ENCODE measurements around the gene PRPH2.
"Not testable (repeated sequence)": the region's sequence is repeated elsewhere in the genome, so short reads cannot be mapped to it uniquely, and the experiment has no call there.

Gene PRPH2

GRCh38 chr6:42735976-42736375, 13.6 kb upstream of the PRPH2 start:
- no peak for DNase-seq (ENCODE audit: insufficient read length)
- no peak for FAIRE-seq

GRCh38 chr6:42733867-42734481, 11.6 kb upstream of the PRPH2 start:
- FAIRE-seq; DNase-seq (ENCODE audit: insufficient read length): not testable (repeated sequence)

More at GRCh38 chr6:42735976-42736375, 13.6 kb upstream of the PRPH2 start:
- TF ChIP-seq POLR2A (IDR thresholded peaks at IDR 0.05; ENCODE audit: low read depth, low read length) (no peak), POLR2AphosphoS5 (IDR thresholded peaks at IDR 0.05; ENCODE audit: low read depth, low read length) (no peak), TAF1 (IDR thresholded peaks at IDR 0.05; ENCODE audit: borderline replicate concordance, low read depth, low read length) (no peak)

GRCh38 chr6:42729731-42730130, 7.3 kb upstream of the PRPH2 start:
- DNase-seq (ENCODE audit: insufficient read length) (no peak), FAIRE-seq (no peak)
- TF ChIP-seq POLR2AphosphoS5 (IDR thresholded peaks at IDR 0.05; ENCODE audit: low read depth, low read length) (no peak), TAF1 (IDR thresholded peaks at IDR 0.05; ENCODE audit: borderline replicate concordance, low read depth, low read length) (no peak), POLR2A (IDR thresholded peaks at IDR 0.05; ENCODE audit: low read depth, low read length) (no peak)

GRCh38 chr6:42727627-42728026, 5.2 kb upstream of the PRPH2 start:
- TF ChIP-seq POLR2A (IDR thresholded peaks at IDR 0.05; ENCODE audit: low read depth, low read length) (no peak), TAF1 (IDR thresholded peaks at IDR 0.05; ENCODE audit: borderline replicate concordance, low read depth, low read length) (no peak), POLR2AphosphoS5 (IDR thresholded peaks at IDR 0.05; ENCODE audit: low read depth, low read length) (no peak)
- DNase-seq (ENCODE audit: insufficient read length) (no peak), FAIRE-seq (no peak)

GRCh38 chr6:42727087-42727611, 4.8 kb upstream of the PRPH2 start:
- no peak for DNase-seq (ENCODE audit: insufficient read length)
- TF ChIP-seq TAF1 (IDR thresholded peaks at IDR 0.05; ENCODE audit: borderline replicate concordance, low read depth, low read length): no peak
- TF ChIP-seq POLR2A (IDR thresholded peaks at IDR 0.05; ENCODE audit: low read depth, low read length): no peak
- TF ChIP-seq POLR2AphosphoS5 (IDR thresholded peaks at IDR 0.05; ENCODE audit: low read depth, low read length): no peak
- FAIRE-seq: no peak

- DNase-seq (ENCODE audit: insufficient read length) (peak; percentile 67), FAIRE-seq (peak; percentile 79)
- TF ChIP-seq POLR2A (IDR thresholded peaks at IDR 0.05; ENCODE audit: low read depth, low read length): no peak
- no peak for TF ChIP-seq POLR2AphosphoS5 (IDR thresholded peaks at IDR 0.05; ENCODE audit: low read depth, low read length)
- no peak for TF ChIP-seq TAF1 (IDR thresholded peaks at IDR 0.05; ENCODE audit: borderline replicate concordance, low read depth, low read length)
These were observed 4.2 kb upstream of the PRPH2 start for GRCh38 chr6:42726485-42727086.

GRCh38 chr6:42726026-42726425, 3.6 kb upstream of the PRPH2 start:
- DNase-seq (ENCODE audit: insufficient read length): no peak
- TF ChIP-seq POLR2AphosphoS5 (IDR thresholded peaks at IDR 0.05; ENCODE audit: low read depth, low read length): no peak
- no peak for TF ChIP-seq POLR2A (IDR thresholded peaks at IDR 0.05; ENCODE audit: low read depth, low read length)
- TF ChIP-seq TAF1 (IDR thresholded peaks at IDR 0.05; ENCODE audit: borderline replicate concordance, low read depth, low read length): no peak
- no peak for FAIRE-seq

- DNase-seq (ENCODE audit: insufficient read length) (no peak), FAIRE-seq (no peak)
- TF ChIP-seq TAF1 (IDR thresholded peaks at IDR 0.05; ENCODE audit: borderline replicate concordance, low read depth, low read length) (no peak), POLR2A (IDR thresholded peaks at IDR 0.05; ENCODE audit: low read depth, low read length) (no peak), POLR2AphosphoS5 (IDR thresholded peaks at IDR 0.05; ENCODE audit: low read depth, low read length) (no peak)
These were observed 2.4 kb upstream of the PRPH2 start for GRCh38 chr6:42724825-42725224.

- no peak for TF ChIP-seq TAF1 (IDR thresholded peaks at IDR 0.05; ENCODE audit: borderline replicate concordance, low read depth, low read length)
- no peak for TF ChIP-seq POLR2AphosphoS5 (IDR thresholded peaks at IDR 0.05; ENCODE audit: low read depth, low read length)
- TF ChIP-seq POLR2A (IDR thresholded peaks at IDR 0.05; ENCODE audit: low read depth, low read length): no peak
- DNase-seq (ENCODE audit: insufficient read length) (no peak), FAIRE-seq (no peak)
These were observed 1.7 kb downstream of the PRPH2 start for GRCh38 chr6:42720739-42721138.

- no peak for DNase-seq (ENCODE audit: insufficient read length)
- no peak for FAIRE-seq
These were observed 6.5 kb downstream of the PRPH2 start for GRCh38 chr6:42715871-42716270.

GRCh38 chr6:42714098-42714761, 8.2 kb downstream of the PRPH2 start:
- no peak for DNase-seq (ENCODE audit: insufficient read length)
- no peak for FAIRE-seq

More at GRCh38 chr6:42715871-42716270, 6.5 kb downstream of the PRPH2 start:
- TF ChIP-seq POLR2AphosphoS5 (IDR thresholded peaks at IDR 0.05; ENCODE audit: low read depth, low read length) (no peak), TAF1 (IDR thresholded peaks at IDR 0.05; ENCODE audit: borderline replicate concordance, low read depth, low read length) (no peak), POLR2A (IDR thresholded peaks at IDR 0.05; ENCODE audit: low read depth, low read length) (no peak)

GRCh38 chr6:42711930-42712329, 10.5 kb downstream of the PRPH2 start:
- FAIRE-seq: no peak
- no peak for TF ChIP-seq POLR2A (IDR thresholded peaks at IDR 0.05; ENCODE audit: low read depth, low read length)
- DNase-seq (ENCODE audit: insufficient read length): no peak

More at GRCh38 chr6:42714098-42714761, 8.2 kb downstream of the PRPH2 start:
- TF ChIP-seq POLR2A (IDR thresholded peaks at IDR 0.05; ENCODE audit: low read depth, low read length): no peak
- no peak for TF ChIP-seq POLR2AphosphoS5 (IDR thresholded peaks at IDR 0.05; ENCODE audit: low read depth, low read length)
- no peak for TF ChIP-seq TAF1 (IDR thresholded peaks at IDR 0.05; ENCODE audit: borderline replicate concordance, low read depth, low read length)
